Ishikawa (cell line): ENCODE measurements around the gene S100A5.
A peak's percentile ranks its signal among the peaks of the same experiment; 100 is the strongest.

Experiments used
- CEBPB ChIP-seq: IDR thresholded peaks from 2 replicates; pipeline ENCODE4 v1.6.1; 2012
- CREB1 ChIP-seq: IDR thresholded peaks from 2 replicates; pipeline ENCODE4 v1.6.1; 2012; ENCODE audit warnings: low read depth
- EGR1 ChIP-seq: IDR thresholded peaks from 2 replicates; pipeline ENCODE4 v1.6.1; 2012
- EP300 ChIP-seq: IDR thresholded peaks from 2 replicates; pipeline ENCODE4 v1.6.1; 2012; ENCODE audit warnings: borderline replicate concordance
- FOXM1 ChIP-seq: IDR thresholded peaks from 2 replicates; pipeline ENCODE4 v1.6.1; 2012; ENCODE audit warnings: low read depth, borderline replicate concordance
- MAX ChIP-seq: IDR thresholded peaks from 2 replicates; pipeline ENCODE4 v1.6.1; 2012
- NFIC ChIP-seq: IDR thresholded peaks from 2 replicates; pipeline ENCODE4 v1.6.1; 2012
- RAD21 ChIP-seq: IDR thresholded peaks from 2 replicates; pipeline ENCODE4 v1.6.1; 2012; ENCODE audit warnings: low read depth
- REST ChIP-seq: IDR thresholded peaks from 2 replicates; pipeline ENCODE4 v1.6.1; 2012; ENCODE audit warnings: low read depth, mild to moderate bottlenecking
- TAF1 ChIP-seq: IDR thresholded peaks from 2 replicates; pipeline ENCODE4 v1.6.1; 2012; ENCODE audit warnings: low read depth, mild to moderate bottlenecking
- TCF12 ChIP-seq: IDR thresholded peaks from 2 replicates; pipeline ENCODE4 v1.6.1; 2012; ENCODE audit warnings: low read depth
- TEAD4 ChIP-seq: IDR thresholded peaks from 2 replicates; pipeline ENCODE4 v1.6.1; 2012
- USF1 ChIP-seq: IDR thresholded peaks from 2 replicates; pipeline ENCODE4 v1.6.1; 2012
- YY1 ChIP-seq: IDR thresholded peaks from 2 replicates; pipeline ENCODE4 v1.6.1; 2012; ENCODE audit warnings: low read depth
- ZBTB7A ChIP-seq: IDR thresholded peaks from 2 replicates; pipeline ENCODE4 v1.6.1; 2012; ENCODE audit warnings: low read depth

The S100A5 gene

GRCh38 chr1:153520818-153521476, 19.8 kb downstream of the S100A5 start:
- TF ChIP-seq MAX (no peak), ZBTB7A (no peak), TEAD4 (no peak), NFIC (no peak), TCF12 (no peak), CREB1 (no peak), YY1 (no peak), RAD21 (no peak), TAF1 (no peak), FOXM1 (no peak), USF1 (no peak), EGR1 (no peak), EP300 (no peak), REST (no peak), CEBPB (no peak)

- TF ChIP-seq TAF1: no peak
- TF ChIP-seq ZBTB7A: no peak
- TF ChIP-seq TEAD4: no peak
- no peak for TF ChIP-seq USF1
- no peak for TF ChIP-seq CREB1
- TF ChIP-seq TCF12: no peak
- TF ChIP-seq NFIC: no peak
Observed at GRCh38 chr1:153519242-153519641, 21.5 kb downstream of the S100A5 start.

GRCh38 chr1:153515504-153516394, 25.0 kb downstream of the S100A5 start:
- TF ChIP-seq CEBPB: peak; percentile 90
- TF ChIP-seq TAF1: no peak

- no peak for TF ChIP-seq USF1
- TF ChIP-seq CEBPB: no peak
- no peak for TF ChIP-seq TCF12
- no peak for TF ChIP-seq TEAD4
- TF ChIP-seq YY1: no peak
Observed at GRCh38 chr1:153513666-153514065, 27.1 kb downstream of the S100A5 start.

GRCh38 chr1:153513023-153513422, 27.7 kb downstream of the S100A5 start:
- TF ChIP-seq RAD21 (peak; percentile 11; the same call in 1 of the 2 replicates), NFIC (no peak)

GRCh38 chr1:153510984-153511410, 29.7 kb downstream of the S100A5 start:
- TF ChIP-seq TCF12 (peak; percentile 28; the same call in 1 of the 2 replicates), TEAD4 (no peak), EP300 (no peak), EGR1 (no peak), CREB1 (no peak), NFIC (peak; percentile 49), REST (no peak), MAX (peak; percentile 99), FOXM1 (no peak), USF1 (peak; percentile 80), ZBTB7A (peak; percentile 63; the same call in 1 of the 2 replicates), RAD21 (peak; percentile 99)
